Left colon (tissue), 2 donors: ENCODE results near the gene FOCAD. TPM values are rescaled to one million over a fixed set of nuclear protein-coding genes. Genes with fewer than 3 reads are reported as not detected.

Experiments used
- ATAC-seq: fragments of 200-7000 bp; cut with Tn5 transposase; one replicate; pipeline ENCODE4 v1.9.1; 2020; ENCODE audit warnings: mild to moderate bottlenecking, moderate library complexity
- DNase-seq, 2 donors: peaks; one replicate each; pipeline ENCODE4 v3.0.0-alpha.2; 2020
- intact Hi-C, 2 donors: fragments of 100-400 bp; cut with DNase I in 1 of 2; cut with micrococcal nuclease in 1 of 2; formaldehyde crosslinking; loops; one replicate each; pipeline versions ENCODE4 v1.11.2 to v1.14.0; 2022; cut with DNase I, micrococcal nuclease
- microRNA-seq, 2 donors: library from miRNA; unstranded; fragments of <30 nt; microRNA quantifications; one replicate each; pipeline versions ENCODE4 v1.1.0 to v1.2.0, GENCODE V29; 2020
- total RNA-seq, 2 donors: library from RNA; stranded (reverse); fragmentation: NEBNext Ultra II Directional; extraction: Animal tissue kit (Norgen Biotek cat#: 25700); gene quantifications; one replicate each; pipeline ENCODE4 v1.2.1, GENCODE V29; 2021
- donor health status: DM: no; HTN: no; CAD: no.
- donor health status: DM: yes; HTN: yes; CAD: no.

Gene FOCAD
- total RNA-seq, 2 donors from 2014 or later = 21.5 to 29.2 TPM

- no peak for DNase-seq
- no peak for ATAC-seq
- intact Hi-C loops = no loop called here
These were observed 343.2 kb downstream of the FOCAD start for GRCh38 chr9:21027295-21027694.

DNA sequence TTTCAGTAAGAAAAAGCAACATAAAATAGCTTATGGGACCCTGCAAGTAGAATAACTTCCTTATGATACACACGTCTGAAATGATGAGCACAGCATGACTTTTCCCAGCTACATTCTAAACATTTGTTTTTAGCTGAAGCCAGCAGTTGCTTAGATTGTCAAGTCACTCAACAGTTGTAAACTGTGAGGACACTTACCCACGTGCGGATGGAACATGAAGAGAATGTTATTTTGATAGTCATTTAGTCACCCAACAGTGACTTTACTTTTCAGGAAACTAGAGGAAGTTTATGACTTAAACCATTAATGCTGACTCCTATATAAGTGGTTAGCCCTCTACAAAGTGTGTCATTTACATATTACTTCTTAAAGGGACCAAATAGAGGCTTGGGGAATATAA is 344.4 kb downstream of the FOCAD start:
- no peak for ATAC-seq
- intact Hi-C loops = no loop called here
- no peak for DNase-seq

GRCh38 chr9:21029661-21030060 is 345.6 kb downstream of the FOCAD start:
- intact Hi-C loops = no loop called here
- DNase-seq (no peak), ATAC-seq (no peak)

DNA sequence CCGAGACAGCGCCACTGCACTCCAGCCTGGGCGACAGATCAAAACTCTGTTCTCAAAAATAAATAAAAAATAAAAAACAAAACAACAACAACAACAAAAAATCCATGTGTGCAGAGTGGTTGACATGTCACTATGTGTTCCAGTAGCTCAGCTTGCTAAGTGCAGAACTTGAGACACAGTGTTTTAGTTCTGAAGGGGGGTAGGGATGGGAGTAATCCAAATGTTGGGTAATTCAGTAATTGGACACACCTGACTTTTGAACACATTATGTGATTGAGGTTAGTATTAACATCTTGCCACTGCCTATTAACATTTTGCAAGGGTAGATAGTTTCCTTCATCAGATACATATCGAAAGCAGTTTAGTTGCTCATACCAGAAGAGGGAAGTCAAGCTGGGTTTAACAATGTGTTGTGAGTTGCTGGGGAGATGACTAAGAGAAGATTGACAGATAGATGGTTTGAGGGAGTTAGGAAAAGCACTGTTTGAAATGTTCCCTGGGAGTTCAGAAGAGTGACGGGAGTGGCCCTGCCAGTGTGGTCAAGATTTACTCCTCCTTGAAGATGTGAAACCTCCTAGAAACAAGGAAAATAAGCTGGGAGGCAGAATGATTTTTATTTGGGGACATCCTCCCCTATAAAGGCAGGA is 346.5 kb downstream of the FOCAD start:
- intact Hi-C loops = no loop called here
- no peak for DNase-seq

DNA sequence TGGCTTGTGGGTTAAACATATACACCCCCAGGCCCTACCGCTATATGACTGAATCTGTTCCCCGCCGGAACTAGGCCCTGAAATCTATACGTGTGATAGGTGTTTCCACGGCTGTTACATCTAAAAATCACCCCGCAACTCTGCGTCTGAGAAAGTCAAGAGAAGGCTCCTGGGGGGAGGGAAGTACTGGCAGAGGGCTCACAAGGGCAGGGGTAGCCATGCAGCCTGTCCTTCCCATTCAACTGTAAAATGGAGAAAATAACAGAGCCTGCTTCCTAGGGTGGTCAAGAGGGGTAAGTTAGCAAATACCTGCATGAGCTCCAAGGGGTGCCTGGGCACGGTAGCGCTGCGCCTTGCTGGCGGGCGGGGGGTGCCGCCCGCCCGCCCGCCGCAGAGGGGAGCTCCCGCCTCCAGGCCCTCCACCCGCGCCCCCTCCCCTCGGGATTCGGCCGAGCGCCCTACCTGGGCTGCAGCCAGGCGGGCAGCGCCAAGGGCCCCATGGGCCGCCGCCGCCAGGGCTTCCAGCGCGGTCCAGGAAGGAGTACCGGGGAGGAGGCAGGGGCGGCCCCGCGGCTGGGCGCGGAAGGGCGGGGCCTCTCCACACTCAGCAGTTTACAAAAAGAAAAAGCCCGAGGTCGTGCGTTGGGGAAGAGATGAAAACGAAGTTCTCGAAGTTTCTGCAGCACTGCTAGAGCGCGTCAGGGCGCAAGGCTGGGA is 347.2 kb downstream of the FOCAD start, which contains the start of gene HACD4:
HACD4 (minus strand) TSS at position 550 of the 717 bp plus-strand sequence; CDS start at position 500, 50 bp downstream.
- peak; percentile 39 to 60 for DNase-seq
- intact Hi-C loops = no loop called here
- peak; percentile 78 for ATAC-seq

More for the DNA sequence above, 346.5 kb downstream of the FOCAD start:
- ATAC-seq = peak; percentile 26

DNA sequence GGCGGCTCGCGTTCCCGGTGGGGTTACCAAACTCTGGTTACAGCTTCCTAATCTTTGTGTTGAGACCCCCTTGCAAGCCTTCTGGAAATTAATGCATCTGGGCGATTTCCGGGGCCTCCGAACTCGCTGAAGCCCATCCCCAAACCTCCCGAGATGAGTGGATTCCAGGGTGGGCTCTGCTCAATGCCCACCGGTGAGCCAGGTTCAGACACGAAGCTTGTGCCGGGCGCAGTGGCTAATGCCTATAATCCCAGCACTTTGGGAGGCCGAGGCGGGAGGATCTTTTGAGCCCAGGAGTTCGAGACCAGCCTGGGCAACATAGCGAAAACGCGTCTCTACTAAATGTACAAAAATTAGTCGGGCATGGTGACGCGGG is 347.7 kb downstream of the FOCAD start:
- ATAC-seq (no peak), DNase-seq (no peak)
- intact Hi-C loops = no loop called here

GRCh38 chr9:21037278-21037677 is 353.2 kb downstream of the FOCAD start:
- intact Hi-C loops = no loop called here
- ATAC-seq (no peak), DNase-seq (no peak)

DNA sequence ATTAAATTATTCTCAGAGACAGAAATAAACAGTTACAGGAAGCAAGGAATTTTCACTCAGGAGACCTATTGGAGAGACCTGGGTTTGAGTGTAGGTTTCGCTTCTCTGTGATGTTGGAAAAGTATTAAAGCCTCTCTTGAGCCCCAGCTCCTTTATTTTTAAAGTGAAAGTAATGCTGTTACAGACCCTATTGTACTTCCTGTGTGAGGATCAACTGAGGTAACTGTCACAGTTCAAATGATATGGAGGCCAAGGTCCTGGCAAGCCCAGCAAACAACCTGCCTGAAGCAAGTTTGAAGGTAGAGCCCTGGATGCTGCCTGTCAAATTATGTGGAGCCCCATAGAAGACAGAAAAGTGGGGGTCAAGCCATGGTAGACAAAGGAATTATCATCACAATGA is 355.2 kb downstream of the FOCAD start:
- DNase-seq (no peak), ATAC-seq (no peak)
- intact Hi-C loops = no loop called here

- no peak for DNase-seq
- intact Hi-C loops = no loop called here
- ATAC-seq = no peak
These were observed 358.4 kb downstream of the FOCAD start for GRCh38 chr9:21042466-21042865.

- ATAC-seq = no peak
- intact Hi-C loops = no loop called here
- DNase-seq = no peak
These were observed 359.8 kb downstream of the FOCAD start for GRCh38 chr9:21043841-21044240.

Small RNAs within 50 kb of the gene (microRNA-seq; reads per million reads assigned to microRNA genes)
- 12.2 to 18.7 reads per million in 2 donors for gene MIR491

Other genes starting within 250 kb of the FOCAD start
- gene MLLT3, start 61.8 kb upstream of the FOCAD start, total RNA-seq = 10 to 100 TPM; 44.1 to 62.7 TPM